OCI-LY1 (cell line): ENCODE data around the gene IL12RB1.

ENCODE experiments used
- H2AFZ ChIP-seq: fragments of 200-600 bp; sonication (generic), shearing (Covaris generic); 2 replicates; pipeline ENCODE4 v1.6.0; 2014; ENCODE audit warnings: antibody characterized with exemption, mild to moderate bottlenecking, low read length
- H3F3A ChIP-seq: fragments of 200-600 bp; sonication (generic), shearing (Covaris generic); 2 replicates; pipeline ENCODE4 v1.6.0; 2014; ENCODE audit warnings: mild to moderate bottlenecking, antibody characterized with exemption, low read length, moderate library complexity; ENCODE audit not compliant: insufficient read depth
- H3K27ac ChIP-seq: fragments of 200-600 bp; sonication (generic); 2 replicates; pipeline ENCODE4 v1.5.1; 2014; ENCODE audit warnings: low read length, mixed run types, mild to moderate bottlenecking, low read depth; ENCODE audit not compliant: poor library complexity, severe bottlenecking
- H3K27me3 ChIP-seq: fragments of 200-600 bp; sonication (generic); 2 replicates; pipeline ENCODE4 v1.6.0; 2014; ENCODE audit warnings: antibody characterized with exemption, mild to moderate bottlenecking, low read length, moderate library complexity; ENCODE audit not compliant: insufficient read depth
- H3K36me3 ChIP-seq: fragments of 200-600 bp; sonication (generic); 2 replicates; pipeline ENCODE4 v1.6.1; 2014; ENCODE audit warnings: mild to moderate bottlenecking, antibody characterized with exemption, low read length, moderate library complexity, mixed read lengths; ENCODE audit not compliant: insufficient read depth
- H3K4me1 ChIP-seq: fragments of 200-600 bp; sonication (generic); 2 replicates; pipeline ENCODE4 v1.5.1; 2014; ENCODE audit warnings: mild to moderate bottlenecking, low read length, moderate library complexity; ENCODE audit not compliant: insufficient read depth, severe bottlenecking
- H3K4me2 ChIP-seq: fragments of 200-600 bp; sonication (generic), shearing (Covaris generic); 2 replicates; pipeline ENCODE4 v1.6.1; 2014; ENCODE audit warnings: low read length
- H3K4me3 ChIP-seq: fragments of 200-600 bp; sonication (generic); 2 replicates; pipeline ENCODE4 v1.5.1; 2014; ENCODE audit warnings: low read length, low read depth, mild to moderate bottlenecking, mixed read lengths; ENCODE audit not compliant: poor library complexity, severe bottlenecking
- H3K79me2 ChIP-seq: fragments of 200-600 bp; shearing (Covaris generic); 2 replicates; pipeline ENCODE4 v1.6.1; 2016; ENCODE audit warnings: mixed run types, low read length, mixed read lengths; ENCODE audit not compliant: insufficient read depth
- H3K9ac ChIP-seq: fragments of 200-600 bp; sonication (generic), shearing (Covaris generic); 2 replicates; pipeline ENCODE4 v1.6.1; 2014; ENCODE audit warnings: mild to moderate bottlenecking, low read length, mixed read lengths
- H3K9me2 ChIP-seq: fragments of 200-600 bp; sonication (generic), shearing (Covaris generic); 2 replicates; pipeline ENCODE4 v1.6.1; 2014; ENCODE audit warnings: low read depth, mild to moderate bottlenecking, low read length, mixed read lengths
- H3K9me3 ChIP-seq: fragments of 200-600 bp; shearing (Covaris generic); 2 replicates; pipeline ENCODE4 v1.6.1; 2014; ENCODE audit warnings: low read length, mixed read lengths
- H4K20me1 ChIP-seq: fragments of 200-600 bp; sonication (generic), shearing (Covaris generic); 2 replicates; pipeline ENCODE4 v1.6.0; 2016; ENCODE audit warnings: mild to moderate bottlenecking, low read length; ENCODE audit not compliant: insufficient read depth
- EZH2 ChIP-seq: fragments of 200-600 bp; sonication (generic), shearing (Covaris generic); IDR thresholded peaks from 2 replicates; pipeline ENCODE4 v1.8.0; 2017; ENCODE audit warnings: borderline replicate concordance, mixed run types, mild to moderate bottlenecking, antibody characterized with exemption, low read length, moderate library complexity, mixed read lengths
- TF ChIP-seq, protein P1 (sequence below): fragments of 200-600 bp; sonication (generic), shearing (Covaris generic); IDR thresholded peaks from 2 replicates; pipeline ENCODE4 v1.5.1; 2017; ENCODE audit warnings: mild to moderate bottlenecking, antibody characterized with exemption, low read length, moderate library complexity, mixed read lengths

Gene IL12RB1

GRCh38 chr19:18126097-18126496, 39.4 kb upstream of the IL12RB1 start:
- no peak for TF ChIP-seq EZH2
- TF ChIP-seq, protein P1, sequence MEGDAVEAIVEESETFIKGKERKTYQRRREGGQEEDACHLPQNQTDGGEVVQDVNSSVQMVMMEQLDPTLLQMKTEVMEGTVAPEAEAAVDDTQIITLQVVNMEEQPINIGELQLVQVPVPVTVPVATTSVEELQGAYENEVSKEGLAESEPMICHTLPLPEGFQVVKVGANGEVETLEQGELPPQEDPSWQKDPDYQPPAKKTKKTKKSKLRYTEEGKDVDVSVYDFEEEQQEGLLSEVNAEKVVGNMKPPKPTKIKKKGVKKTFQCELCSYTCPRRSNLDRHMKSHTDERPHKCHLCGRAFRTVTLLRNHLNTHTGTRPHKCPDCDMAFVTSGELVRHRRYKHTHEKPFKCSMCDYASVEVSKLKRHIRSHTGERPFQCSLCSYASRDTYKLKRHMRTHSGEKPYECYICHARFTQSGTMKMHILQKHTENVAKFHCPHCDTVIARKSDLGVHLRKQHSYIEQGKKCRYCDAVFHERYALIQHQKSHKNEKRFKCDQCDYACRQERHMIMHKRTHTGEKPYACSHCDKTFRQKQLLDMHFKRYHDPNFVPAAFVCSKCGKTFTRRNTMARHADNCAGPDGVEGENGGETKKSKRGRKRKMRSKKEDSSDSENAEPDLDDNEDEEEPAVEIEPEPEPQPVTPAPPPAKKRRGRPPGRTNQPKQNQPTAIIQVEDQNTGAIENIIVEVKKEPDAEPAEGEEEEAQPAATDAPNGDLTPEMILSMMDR = no peak

GRCh38 chr19:18123819-18124218, 37.1 kb upstream of the IL12RB1 start:
- Histone ChIP-seq H3K79me2 (no peaks in the 10 kb centered on the region), H2AFZ (no peak overlapping the region), H3K4me3 (no peak overlapping the region), H3K36me3 (peaks cover 51% of the 10 kb centered on the region), H3K4me1 (peaks cover 12% of the 10 kb centered on the region), H3K4me2 (no peak overlapping the region), H3F3A (no peaks in the 10 kb centered on the region), H4K20me1 (no peaks in the 10 kb centered on the region), H3K27me3 (no peaks in the 10 kb centered on the region), H3K9me3 (no peaks in the 10 kb centered on the region), H3K9me2 (no peaks in the 10 kb centered on the region), H3K9ac (no peak overlapping the region), H3K27ac (no peak overlapping the region)
- TF ChIP-seq, protein P1 = no peak
- TF ChIP-seq EZH2 = no peak

More at GRCh38 chr19:18126097-18126496, 39.4 kb upstream of the IL12RB1 start:
- no peaks in the 10 kb centered on the region for H3K9me3 ChIP-seq
- H3K27ac ChIP-seq = no peak overlapping the region
- peaks cover 69% of the 10 kb centered on the region for H3K36me3 ChIP-seq
- H3K4me1 ChIP-seq = no peaks in the 10 kb centered on the region
- H4K20me1 ChIP-seq = no peaks in the 10 kb centered on the region
- no peaks in the 10 kb centered on the region for H3K27me3 ChIP-seq
- no peak overlapping the region for H3K9ac ChIP-seq
- no peak overlapping the region for H2AFZ ChIP-seq
- no peak overlapping the region for H3K4me2 ChIP-seq
- no peaks in the 10 kb centered on the region for H3K79me2 ChIP-seq
- no peaks in the 10 kb centered on the region for H3F3A ChIP-seq
- no peak overlapping the region for H3K4me3 ChIP-seq
- no peaks in the 10 kb centered on the region for H3K9me2 ChIP-seq

DNA sequence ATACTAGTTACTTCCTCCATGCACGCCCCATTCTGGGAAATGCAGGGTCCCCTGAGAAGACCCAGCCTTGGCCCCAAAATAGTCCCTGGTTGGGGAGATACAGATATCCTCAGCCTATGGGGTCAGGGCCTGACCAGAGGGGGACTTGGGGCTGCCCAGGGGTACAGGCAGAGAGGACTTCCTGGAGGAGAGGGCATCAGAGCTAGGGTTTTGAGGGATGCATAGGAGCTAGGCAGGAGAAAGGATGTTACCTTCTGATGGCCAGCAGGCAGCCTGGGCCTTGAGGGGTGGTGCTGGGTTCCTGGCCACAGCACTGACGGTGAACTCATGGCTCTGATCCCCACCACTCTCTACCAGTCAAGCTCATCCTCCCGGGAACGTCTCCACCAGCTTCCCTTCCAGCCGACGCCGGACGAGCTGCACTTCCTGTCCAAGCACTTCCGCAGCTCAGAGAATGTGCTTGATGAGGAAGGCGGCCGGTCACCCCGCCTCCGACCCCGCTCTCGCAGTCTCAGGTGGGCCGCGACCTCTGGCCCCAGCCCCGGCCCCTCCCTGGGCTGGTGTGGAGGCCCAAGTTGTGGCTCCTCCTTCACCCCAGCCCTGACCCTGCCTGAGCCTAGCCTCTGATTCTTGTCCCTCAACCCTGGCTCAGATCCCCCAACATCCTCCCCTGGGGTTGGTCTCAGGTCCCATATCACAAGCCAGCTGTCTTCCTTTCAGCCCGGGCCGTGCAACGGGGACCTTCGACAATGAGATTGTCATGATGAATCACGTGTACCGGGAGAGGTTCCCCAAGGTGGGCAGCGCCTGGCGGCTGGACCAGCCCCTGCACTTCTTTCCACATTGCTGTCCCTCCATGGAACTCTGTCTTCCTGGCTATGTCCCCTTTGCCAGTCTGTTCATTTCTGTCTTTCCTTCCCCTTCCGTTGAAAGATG, 36.4 kb upstream of the IL12RB1 start:
- Histone ChIP-seq H3K27me3 (no peaks in the 10 kb centered on the region), H3F3A (no peaks in the 10 kb centered on the region), H3K79me2 (no peaks in the 10 kb centered on the region), H3K4me3 (no peak overlapping the region), H3K4me1 (peaks cover 19% of the 10 kb centered on the region), H4K20me1 (no peaks in the 10 kb centered on the region), H3K9me3 (no peaks in the 10 kb centered on the region), H3K36me3 (peaks cover 44% of the 10 kb centered on the region), H2AFZ (no peak overlapping the region), H3K9me2 (no peaks in the 10 kb centered on the region), H3K27ac (no peak overlapping the region), H3K4me2 (no peak overlapping the region), H3K9ac (no peak overlapping the region)
- TF ChIP-seq EZH2 = no peak
- TF ChIP-seq, protein P1 = no peak
